ENCODE results near the gene GABRD.

GABRD gene

GRCh38 chr1:2074944-2075740 is 56.0 kb downstream of the GABRD start:
- TF ChIP-seq CTCF (IDR thresholded peaks at IDR 0.05; ENCODE audit: low read depth, low read length, missing control alignments): no peak
- no peak overlapping the region for H3K4me3 ChIP-seq (replicated peaks; ENCODE audit: low read depth, low read length)
- DNase-seq (ENCODE audit: extremely low read depth, low read depth): no peak

- no peak overlapping the region for H3K4me3 ChIP-seq (replicated peaks; ENCODE audit: low read depth, low read length)
- no peak for DNase-seq (ENCODE audit: extremely low read depth, low read depth)
- TF ChIP-seq CTCF (IDR thresholded peaks at IDR 0.05; ENCODE audit: low read depth, low read length, missing control alignments): no peak
Observed at GRCh38 chr1:2076826-2077225, 57.7 kb downstream of the GABRD start.

DNA sequence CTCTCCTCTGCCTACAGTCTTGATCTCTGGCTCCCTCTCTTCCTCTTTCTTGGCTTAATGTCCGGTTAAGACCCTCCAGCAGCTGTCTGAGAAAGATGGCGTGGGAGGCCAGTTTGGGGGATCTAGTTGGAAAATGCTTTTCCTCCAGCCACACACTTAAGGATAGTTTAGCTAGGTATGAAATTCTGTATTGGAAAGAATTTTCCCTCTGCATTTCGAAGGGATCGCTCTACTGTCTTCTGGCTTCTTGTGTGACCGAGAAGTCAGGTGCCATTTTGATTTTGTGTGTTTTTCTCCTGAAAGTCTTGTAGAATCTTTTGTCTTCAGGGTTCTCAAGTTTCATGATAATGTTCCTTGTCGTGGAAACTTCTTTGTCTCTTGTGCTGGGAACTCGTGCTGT is 59.0 kb downstream of the GABRD start:
- no peak overlapping the region for H3K4me3 ChIP-seq (replicated peaks; ENCODE audit: low read depth, low read length)
- DNase-seq (ENCODE audit: extremely low read depth, low read depth): no peak
- no peak for TF ChIP-seq CTCF (IDR thresholded peaks at IDR 0.05; ENCODE audit: low read depth, low read length, missing control alignments)

- DNase-seq (ENCODE audit: extremely low read depth, low read depth): no peak
- no peak for TF ChIP-seq CTCF (IDR thresholded peaks at IDR 0.05; ENCODE audit: low read depth, low read length, missing control alignments)
- no peak overlapping the region for H3K4me3 ChIP-seq (replicated peaks; ENCODE audit: low read depth, low read length)
Observed at GRCh38 chr1:2079396-2080085, 60.4 kb downstream of the GABRD start.

DNA sequence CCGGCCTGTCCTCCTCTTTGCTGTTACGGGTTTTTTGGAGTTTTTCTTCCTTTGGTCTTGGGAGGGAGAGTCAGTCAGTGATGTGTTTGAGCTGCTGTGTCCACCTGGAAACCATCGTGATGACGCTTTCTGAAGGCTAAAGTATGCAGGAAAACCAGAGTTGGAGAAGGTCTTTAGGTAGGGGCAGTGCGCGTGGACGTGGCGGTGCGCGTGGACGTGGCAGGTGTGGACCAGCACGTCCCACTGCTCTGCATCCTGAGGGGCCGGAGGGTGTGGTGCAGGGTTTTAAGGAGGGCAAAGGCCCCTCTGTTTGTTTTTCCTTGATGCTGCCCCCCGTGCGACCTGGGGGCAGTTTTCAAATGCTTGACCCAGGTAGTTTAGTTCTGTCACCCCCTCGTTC is 61.0 kb downstream of the GABRD start:
- no peak for DNase-seq (ENCODE audit: extremely low read depth, low read depth)
- TF ChIP-seq CTCF (IDR thresholded peaks at IDR 0.05; ENCODE audit: low read depth, low read length, missing control alignments): no peak
- H3K4me3 ChIP-seq (replicated peaks; ENCODE audit: low read depth, low read length): no peak overlapping the region

Data from HFF-Myc (cell line).